Ovary (tissue), 3 donors: ENCODE measurements around the gene HEPHL1.

Source experiments
- POLR2A ChIP-seq: fragments of 450-650 bp; IDR thresholded peaks from one replicate; pipeline ENCODE4 v1.6.1; 2017; ENCODE audit warnings: antibody characterized with exemption, mild to moderate bottlenecking, moderate library complexity
- TF ChIP-seq, protein P1 (sequence below), 3 donors: fragments of 450-650 bp in 2 of 3; fragments of 200-600 bp in 1 of 3; IDR thresholded peaks; one replicate each; pipeline versions ENCODE4 v1.5.1 to v1.8.0; 2016 to 2022; ENCODE audit warnings: antibody characterized with exemption in 3 of 3, mild to moderate bottlenecking in 1 of 3
- donor health status: DM: no; HTN: no; CAD: no.

DNA sequence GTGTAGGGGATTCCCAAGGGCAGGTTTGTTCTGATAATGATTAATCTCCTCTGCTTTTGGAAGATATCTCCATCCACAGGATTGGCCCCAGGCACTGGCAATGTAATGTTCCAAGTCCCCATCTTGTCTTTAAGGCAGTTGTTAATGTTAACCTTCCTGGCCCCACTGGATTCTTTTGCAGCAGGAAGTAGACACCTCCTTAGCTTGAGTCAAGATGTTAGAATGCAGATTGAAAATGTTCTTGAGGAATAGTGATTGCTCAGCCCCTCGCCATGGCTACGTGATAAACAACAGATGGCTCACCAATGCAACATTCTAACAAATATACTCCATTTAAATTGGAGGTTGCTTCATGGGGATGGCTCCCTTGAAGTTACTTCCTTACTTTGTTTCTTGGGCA lies 7.3 kb downstream of the HEPHL1 start:
- TF ChIP-seq, protein P1, sequence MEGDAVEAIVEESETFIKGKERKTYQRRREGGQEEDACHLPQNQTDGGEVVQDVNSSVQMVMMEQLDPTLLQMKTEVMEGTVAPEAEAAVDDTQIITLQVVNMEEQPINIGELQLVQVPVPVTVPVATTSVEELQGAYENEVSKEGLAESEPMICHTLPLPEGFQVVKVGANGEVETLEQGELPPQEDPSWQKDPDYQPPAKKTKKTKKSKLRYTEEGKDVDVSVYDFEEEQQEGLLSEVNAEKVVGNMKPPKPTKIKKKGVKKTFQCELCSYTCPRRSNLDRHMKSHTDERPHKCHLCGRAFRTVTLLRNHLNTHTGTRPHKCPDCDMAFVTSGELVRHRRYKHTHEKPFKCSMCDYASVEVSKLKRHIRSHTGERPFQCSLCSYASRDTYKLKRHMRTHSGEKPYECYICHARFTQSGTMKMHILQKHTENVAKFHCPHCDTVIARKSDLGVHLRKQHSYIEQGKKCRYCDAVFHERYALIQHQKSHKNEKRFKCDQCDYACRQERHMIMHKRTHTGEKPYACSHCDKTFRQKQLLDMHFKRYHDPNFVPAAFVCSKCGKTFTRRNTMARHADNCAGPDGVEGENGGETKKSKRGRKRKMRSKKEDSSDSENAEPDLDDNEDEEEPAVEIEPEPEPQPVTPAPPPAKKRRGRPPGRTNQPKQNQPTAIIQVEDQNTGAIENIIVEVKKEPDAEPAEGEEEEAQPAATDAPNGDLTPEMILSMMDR (IDR thresholded peaks at IDR 0.05): no peak
- no peak for TF ChIP-seq POLR2A
